HG03103 (cell line): ENCODE data around the gene PLCD1.
A peak's percentile ranks its signal among the peaks of the same experiment; 100 is the strongest.

Experiments used
- ATAC-seq: cut with Tn5 transposase; IDR thresholded peaks from one replicate; pipeline ENCODE4 v1.9.1; 2021; ENCODE audit warnings: low read depth; ENCODE audit not compliant: unreplicated experiment

PLCD1 gene

GRCh38 chr3:38001456-38002081 is 27.9 kb downstream of the PLCD1 start:
- ATAC-seq: no peak

GRCh38 chr3:38000965-38001455 is 28.4 kb downstream of the PLCD1 start:
- no peak for ATAC-seq

GRCh38 chr3:38000242-38000916 is 29.1 kb downstream of the PLCD1 start:
- ATAC-seq: no peak

- no peak for ATAC-seq
These were observed 29.6 kb downstream of the PLCD1 start for GRCh38 chr3:37999836-38000235.

GRCh38 chr3:37997791-37998370 is 31.6 kb downstream of the PLCD1 start:
- no peak for ATAC-seq

GRCh38 chr3:37997342-37997741 is 32.1 kb downstream of the PLCD1 start:
- ATAC-seq: no peak

GRCh38 chr3:37996785-37997301 is 32.6 kb downstream of the PLCD1 start:
- peak; percentile 42 for ATAC-seq

GRCh38 chr3:37995652-37996641 is 33.5 kb downstream of the PLCD1 start:
- ATAC-seq: no peak

GRCh38 chr3:37994639-37994972 is 34.8 kb downstream of the PLCD1 start:
- no peak for ATAC-seq

- ATAC-seq: peak; percentile 47
These were observed 35.4 kb downstream of the PLCD1 start for GRCh38 chr3:37993820-37994638.

GRCh38 chr3:37993460-37993819 is 36.0 kb downstream of the PLCD1 start:
- ATAC-seq: no peak

- no peak for ATAC-seq
These were observed 36.4 kb downstream of the PLCD1 start for GRCh38 chr3:37993067-37993455.

- ATAC-seq: no peak
These were observed 37.0 kb downstream of the PLCD1 start for GRCh38 chr3:37992271-37993066.

GRCh38 chr3:37991823-37992222 is 37.6 kb downstream of the PLCD1 start:
- ATAC-seq: no peak

GRCh38 chr3:37991109-37991508 is 38.3 kb downstream of the PLCD1 start:
- no peak for ATAC-seq

- ATAC-seq: no peak
These were observed 38.9 kb downstream of the PLCD1 start, which contains the start of gene VILL for GRCh38 chr3:37990527-37990926. VILL (plus strand) TSS chr3:37990786; CDS start chr3:37993673, 2,887 bp downstream.

- ATAC-seq: no peak
These were observed 39.5 kb downstream of the PLCD1 start for GRCh38 chr3:37989821-37990480.

- ATAC-seq: no peak
These were observed 40.4 kb downstream of the PLCD1 start for GRCh38 chr3:37988931-37989525.
